NCI-H748 treated with DMSO at 0.1 percent for 48 hours (cell line): ENCODE data around the gene BMI1.
"Not testable (repeated sequence)": the region's sequence is repeated elsewhere in the genome, so short reads cannot be mapped to it uniquely, and the experiment has no call there.

Source experiments
- DNase-seq: peaks from one replicate; lab custom pipeline; 2025; lab: John Stamatoyannopoulos, UW

The BMI1 gene

DNA sequence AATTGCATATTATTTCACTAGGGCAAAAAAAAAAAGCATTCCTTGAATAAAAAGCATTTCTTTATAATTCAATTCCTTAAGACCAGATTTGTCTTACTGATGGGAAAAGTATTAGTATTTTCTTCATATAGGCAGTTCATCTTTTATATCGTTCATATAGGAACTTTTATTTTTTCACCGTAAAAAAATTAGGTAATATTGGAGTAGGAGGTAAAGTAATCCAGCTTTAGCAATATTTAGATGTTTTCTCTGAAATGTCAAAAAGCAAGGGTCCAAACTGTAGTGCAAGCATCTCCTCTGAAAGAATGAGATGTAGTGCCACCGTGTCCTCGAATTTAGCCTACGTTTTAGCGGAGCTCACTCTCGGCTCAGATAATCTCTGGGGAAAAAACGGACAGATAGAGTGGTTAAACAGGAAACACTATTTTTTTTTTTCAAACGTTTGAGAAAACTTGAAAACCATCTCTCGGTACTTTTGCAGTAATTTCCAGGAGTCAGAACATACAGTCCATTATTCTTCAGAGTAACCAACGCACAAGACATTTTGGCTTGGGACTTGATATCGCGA lies 18.9 kb downstream of the BMI1 start:
- no peak for DNase-seq

DNA sequence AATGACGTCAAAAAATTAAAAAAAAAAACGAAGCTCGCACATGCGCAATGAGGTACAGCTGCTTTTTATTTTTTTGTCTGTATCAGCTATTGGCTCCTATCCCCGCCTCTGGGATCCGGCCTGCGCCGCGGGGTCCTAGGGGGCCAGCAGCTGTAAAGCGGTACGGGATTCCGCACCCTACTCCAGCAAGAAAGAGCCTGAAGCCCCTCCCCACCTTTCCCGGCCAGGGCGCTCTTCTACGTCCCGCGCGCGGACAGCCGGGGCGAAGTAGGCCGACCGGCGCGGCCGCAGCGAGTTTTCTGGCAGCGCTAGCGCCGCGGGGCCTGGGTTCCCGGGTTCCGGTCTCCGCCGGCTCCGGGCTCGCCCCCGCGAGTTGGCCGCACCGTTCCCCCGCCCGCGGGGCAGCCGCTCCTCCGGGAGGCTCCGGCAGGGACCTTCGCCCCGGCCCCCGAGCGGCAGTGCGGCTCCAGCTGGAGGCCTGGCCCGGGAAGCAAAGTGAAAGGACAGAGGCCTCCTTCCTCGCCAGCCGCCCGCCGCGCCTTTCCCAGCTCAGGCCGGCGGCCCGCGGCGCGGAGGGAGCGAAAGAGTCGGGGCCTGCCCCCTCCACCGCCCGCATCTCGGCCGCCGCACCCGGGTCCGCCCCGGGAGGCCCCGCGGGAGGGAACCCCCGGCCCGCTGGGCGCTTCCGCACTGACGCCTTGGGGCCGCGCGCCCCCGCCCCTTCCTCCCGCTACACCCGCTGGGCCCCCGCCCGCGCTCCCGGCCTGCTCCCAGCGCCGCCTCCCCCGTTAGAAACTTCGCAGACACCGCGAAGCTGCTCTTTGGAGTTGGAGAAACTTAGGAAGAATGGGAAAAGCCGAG lies 19.7 kb downstream of the BMI1 start:
- DNase-seq: peak; percentile 73

DNA sequence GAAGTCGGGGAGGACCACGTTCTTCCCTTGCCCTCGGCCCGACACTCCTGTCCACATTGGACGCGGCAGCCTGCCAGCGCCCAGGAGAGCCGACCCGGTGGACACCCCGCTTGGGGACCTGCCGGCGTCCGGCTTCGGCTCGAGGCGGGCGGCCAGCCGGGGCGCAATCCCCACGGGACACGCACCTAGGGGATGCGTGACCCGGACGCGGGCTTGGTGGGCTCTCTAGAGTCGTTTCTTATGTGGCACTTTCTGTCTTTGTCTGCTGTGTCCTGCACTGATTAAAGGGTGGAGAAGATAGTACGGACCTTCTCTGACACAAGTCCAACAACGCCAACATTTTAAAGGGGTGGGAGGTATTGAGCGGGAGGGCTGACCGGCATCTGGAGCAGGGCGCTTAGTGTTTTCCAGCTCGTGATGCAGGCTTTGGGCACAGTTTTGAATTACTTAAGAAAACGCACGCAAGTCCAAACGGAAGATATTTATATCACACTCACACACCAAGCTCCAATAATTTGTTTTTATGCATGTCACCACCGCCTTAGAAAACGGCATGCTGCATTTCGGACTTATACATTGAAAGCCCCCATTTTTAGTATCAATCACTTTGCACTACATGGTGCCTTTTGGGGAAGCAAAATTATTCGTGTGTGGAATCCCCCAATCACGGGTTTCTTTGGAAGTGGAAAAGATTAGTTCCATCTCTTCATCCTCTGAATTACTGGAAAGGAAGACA lies 20.5 kb downstream of the BMI1 start:
- no peak for DNase-seq

DNA sequence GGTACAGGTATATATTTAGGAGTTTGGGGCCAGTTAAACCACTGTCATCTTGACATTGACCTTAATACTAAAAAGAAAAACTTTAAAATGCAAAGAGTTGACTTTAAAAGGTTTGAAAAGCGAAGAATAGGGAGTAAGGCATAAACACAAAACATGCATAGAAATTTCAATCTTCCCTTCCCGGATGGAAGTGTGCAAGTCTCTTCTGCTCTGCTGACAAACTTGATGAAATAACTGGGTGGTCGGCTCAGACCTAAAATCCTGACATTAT lies 21.0 kb downstream of the BMI1 start:
- DNase-seq: no peak

DNA sequence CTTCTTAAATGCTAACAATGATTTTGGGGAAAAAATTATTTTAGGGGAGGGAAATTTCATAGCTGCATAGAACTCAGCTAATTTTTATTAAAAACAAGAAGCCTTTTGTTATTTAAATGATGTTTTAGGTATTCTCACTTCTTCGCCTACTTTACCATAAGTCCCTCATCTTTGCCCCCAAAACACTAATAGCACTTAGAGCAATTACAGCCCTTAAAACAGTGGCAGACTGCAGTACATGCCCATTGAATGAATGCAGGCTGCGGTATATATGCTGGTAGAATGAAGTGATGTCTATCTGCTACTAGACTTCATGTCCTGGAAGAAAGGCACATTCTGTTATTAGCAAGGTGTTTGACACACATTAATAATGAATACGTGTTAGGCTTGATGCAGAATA lies 21.5 kb downstream of the BMI1 start:
- no peak for DNase-seq

DNA sequence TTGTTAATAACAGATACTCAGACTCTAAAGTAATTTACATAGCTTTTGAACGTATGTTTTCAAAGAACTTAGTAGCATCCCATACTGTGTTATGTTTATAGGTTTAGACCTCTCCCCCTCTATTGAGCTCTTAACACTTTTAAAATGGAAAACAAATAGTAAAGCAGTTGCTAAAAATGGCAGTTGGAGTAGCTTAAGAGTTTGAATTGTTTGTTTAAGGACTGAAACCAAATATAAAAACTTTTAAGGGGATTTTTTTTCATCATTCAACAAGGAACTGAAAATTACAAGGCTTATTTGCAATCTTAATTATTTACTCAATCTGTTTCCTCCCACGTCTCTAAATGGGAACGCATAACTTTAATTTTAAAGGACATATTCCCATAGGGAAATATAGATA lies 22.8 kb downstream of the BMI1 start:
- no peak for DNase-seq

DNA sequence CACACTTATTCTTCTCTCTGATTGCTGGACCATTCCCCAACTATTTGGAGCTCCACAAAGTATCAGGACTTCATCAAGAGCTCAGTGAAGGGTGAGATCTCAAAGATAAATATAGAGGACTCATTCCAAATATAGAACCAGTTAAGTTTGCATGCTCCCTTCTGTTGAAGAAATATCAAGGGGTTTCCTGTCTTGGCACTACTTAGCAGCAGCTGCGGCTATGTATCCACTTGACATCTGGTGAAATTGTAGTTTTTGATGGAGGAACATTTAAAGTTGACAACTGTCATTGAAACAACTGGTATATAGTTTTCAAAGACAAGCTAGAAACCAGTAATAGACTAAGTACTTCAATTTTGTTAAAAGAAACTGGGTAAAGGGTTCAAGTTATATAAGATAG lies 23.4 kb downstream of the BMI1 start:
- no peak for DNase-seq

DNA sequence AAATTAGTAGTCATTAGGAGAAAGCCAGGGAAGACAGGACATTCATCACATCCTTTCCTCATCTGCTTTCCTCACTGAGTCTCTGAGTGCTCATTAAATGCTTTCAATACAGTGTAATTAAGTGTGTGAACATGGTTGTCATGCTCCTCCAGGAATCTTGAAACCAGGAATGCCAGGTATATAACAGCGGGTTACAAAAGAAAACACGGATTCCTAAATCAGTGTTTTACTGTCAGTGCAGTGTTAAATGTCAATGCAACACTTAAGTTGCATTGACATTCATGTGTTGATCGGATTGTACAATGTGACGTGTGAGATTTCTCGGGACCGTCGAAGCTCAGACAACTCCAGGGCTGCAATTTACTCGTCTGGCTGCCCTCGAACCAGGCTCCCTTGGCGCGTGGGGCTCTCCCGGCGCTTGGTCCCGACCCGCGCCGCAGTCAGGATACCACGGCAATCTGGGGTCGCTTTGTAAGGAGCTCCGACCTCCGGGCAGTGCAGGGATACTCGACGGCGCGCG lies 23.9 kb downstream of the BMI1 start:
- no peak for DNase-seq

DNA sequence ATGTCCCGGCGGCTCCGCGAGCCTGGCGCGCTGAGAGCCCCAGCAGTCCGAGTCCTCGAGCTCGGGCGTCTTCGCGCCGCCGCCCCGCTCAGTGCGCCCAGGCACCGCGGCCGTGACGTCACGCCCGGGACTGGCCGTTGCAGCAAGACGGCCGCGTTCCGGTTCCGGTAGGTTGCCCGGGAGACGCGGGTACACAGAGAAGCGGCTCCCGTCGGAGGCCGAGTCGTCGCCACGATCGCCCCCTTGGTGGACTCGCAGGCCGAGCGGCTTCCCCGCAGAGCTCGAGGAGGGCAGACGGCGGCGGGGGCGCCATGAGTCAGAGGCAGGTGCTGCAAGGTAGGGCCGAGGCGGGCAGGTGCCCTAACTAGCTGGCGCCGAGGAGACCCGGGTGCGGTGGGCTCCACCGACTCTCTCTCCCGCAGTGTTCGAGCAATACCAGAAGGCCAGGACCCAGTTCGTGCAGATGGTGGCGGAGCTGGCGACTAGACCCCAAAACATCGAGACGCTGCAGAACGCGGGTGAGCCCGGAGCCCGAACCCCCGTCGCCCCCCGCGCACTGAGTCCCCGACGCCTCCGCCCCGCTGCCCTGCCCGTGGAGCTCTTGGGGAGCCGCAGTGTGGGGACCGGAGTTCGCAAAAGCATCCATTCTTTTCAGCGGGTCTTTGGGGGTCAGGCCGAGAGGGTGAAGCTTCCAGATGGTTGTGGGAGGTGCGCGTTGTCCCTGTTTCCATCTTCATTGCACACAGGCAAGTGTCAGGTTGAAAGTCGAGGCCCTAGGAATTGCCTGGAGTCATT lies 24.6 kb downstream of the BMI1 start, which contains the start of gene SPAG6:
Gene SPAG6, plus strand, starts transcription at position 196 of the 795 bp plus-strand sequence. Its CDS starts 116 bp downstream, at position 312.
- DNase-seq: peak; percentile 40

DNA sequence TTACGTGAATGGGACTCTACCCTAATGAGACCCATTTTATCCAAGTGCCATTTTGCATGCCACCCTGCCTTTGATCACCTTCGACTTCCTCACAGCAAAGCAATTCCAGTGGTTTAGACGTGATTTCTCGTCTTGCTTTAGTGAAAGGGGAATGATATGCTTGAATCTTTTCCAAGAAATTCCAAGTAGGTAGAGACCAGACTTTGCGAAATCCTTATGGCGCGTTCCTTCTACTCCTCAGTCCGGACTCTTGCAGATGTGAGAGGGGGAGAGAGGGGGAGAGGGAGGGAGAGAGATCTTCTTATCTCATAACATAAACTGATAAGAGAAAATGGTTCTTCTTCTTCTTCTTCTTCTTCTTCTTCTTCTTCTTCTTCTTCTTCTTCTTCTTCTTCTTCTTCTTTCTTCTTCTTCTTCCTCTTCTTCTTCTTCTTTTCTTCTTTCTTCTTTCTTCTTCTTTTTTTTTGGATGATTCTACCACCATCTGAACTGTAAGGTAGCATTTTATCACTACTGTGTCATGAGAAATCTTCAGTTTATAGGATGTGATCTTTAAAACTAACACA lies 25.3 kb downstream of the BMI1 start:
- DNase-seq: no peak

DNA sequence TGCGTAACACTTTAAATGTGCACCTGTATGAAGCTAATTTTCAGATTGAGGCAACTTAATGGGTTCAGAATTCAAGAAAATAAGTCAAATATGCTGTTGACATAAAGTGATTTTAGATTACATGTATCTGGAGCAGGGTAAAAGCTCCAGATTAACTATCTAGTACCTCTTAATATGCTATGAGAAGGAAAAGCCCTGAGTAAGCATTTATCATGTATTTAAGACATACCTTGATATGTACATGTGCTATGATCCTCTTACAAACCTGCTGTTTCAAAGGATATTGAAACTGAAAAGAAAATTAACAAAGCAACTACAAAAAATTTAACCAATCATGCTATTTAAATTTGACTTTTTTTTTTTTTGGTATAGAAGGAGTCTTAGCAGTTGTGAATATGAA lies 28.9 kb downstream of the BMI1 start:
- DNase-seq: no peak

DNA sequence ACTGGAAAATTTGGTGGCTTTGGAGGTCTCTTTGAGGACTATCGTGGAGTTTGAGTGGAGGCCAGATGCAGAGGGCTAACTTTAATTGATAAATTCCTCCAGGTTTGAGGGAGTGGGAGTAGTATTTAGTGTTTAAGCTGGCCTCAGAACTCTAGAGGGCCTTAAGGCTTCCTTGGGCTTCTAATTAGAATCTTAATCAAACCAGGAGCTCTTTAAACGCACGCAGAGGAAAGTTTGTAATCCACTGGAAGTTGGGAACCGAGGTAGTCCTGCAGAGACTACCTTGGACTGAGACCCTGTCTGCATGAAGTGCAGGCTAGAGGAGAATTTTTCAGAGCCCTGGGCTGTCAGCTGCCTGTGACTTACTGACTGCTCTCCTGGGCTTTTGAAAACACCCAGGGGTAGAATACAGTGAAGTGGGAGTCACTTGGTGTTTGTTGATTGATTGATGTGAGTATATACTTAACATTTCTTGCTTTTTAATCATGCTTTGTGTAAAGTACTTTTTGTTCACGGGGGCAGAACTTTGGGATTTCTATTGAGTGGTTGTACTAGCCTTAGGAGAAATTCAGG lies 30.3 kb downstream of the BMI1 start:
- no peak for DNase-seq

DNA sequence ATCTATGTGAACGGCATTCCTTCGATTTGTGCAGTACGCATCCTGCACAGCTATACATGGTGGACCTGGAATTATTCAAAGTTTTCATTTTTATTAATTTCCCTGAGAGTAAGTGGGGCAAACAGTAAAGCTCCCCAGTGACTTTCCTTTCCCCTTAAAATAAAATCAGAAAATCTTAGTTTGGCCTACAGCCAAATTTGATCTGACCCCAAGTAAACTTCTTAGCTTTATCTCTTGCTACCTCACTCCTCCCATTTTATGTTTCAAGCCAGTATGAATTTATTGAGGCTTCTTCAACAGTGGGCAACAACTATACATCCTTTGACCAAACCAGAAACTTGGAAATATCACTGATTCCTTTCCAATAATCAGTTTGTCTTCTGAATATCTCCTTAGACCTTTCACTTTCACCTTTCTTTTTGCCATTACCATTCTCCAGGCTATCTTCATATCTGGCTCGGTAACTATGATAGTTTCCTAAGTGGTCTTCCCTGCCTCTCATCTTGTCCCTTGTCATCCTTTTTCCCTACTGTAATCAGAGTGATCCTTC lies 35.5 kb downstream of the BMI1 start:
- DNase-seq: no peak

DNA sequence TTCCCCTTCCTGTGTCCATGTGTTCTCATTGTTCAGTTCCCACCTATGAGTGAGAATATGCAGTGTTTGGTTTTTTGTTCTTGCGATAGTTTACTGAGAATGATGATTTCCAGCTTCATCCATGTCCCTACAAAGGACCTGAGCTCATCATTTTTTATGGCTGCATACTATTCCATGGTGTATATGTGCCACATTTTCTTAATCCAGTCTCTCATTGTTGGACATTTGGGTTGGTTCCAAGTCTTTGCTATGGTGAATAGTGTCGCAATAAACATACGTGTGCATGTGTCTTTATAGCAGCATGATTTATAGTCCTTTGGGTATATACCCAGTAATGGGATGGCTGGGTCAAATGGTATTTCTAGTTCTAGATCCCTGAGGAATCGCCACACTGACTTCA lies 36.9 kb downstream of the BMI1 start:
- DNase-seq: not testable (repeated sequence)

DNA sequence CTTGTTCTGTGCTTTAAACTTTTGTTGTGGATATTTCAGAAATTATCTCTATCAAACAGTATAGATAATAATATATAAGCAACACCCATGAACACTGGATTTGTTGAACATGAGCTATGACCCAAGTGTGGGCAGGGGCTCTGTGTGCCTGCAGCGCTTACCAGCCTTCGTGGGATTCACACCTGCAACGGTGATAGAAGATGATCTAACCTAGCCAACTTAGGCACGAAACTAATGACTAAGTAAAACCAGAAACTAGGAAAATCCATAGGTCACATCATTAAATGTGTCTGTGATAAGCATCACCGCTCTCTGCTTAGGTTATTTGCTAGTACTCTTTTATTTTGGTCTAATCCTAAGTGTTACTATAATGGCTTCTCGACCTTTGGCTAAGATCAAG lies 42.4 kb downstream of the BMI1 start:
- DNase-seq: no peak

DNA sequence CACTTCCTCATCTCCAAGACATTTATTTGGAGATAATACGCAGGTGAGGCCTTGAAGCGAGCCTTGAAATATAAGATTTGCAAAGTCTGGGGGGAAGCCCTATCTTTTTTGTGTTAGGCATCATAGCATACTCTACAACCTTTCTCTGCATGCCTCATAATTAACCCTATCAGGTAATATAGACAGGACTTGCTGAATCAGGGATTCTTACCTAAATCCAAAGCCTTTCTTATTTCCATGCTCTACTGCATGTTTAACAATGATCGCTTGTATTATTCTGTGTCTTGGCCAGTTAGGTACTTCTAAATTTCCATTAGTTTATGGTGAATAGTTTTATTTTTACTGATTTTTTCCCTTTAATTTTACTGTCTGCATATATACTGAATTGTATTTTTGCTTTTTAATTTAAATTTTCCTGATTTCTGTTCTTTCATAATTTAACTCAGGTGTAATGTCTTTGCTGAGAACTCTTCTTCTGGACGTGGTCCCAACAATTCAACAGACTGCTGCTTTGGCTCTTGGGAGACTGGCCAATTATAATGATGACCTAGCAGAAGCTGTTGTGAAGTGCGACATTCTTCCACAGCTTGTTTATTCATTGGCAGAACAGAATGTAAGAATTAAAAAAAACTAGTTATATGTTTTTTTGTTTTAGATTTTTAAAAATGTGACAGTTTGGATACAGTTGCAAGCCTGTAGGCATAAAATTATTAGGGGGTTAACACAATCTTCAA lies 43.7 kb downstream of the BMI1 start:
- DNase-seq: no peak

DNA sequence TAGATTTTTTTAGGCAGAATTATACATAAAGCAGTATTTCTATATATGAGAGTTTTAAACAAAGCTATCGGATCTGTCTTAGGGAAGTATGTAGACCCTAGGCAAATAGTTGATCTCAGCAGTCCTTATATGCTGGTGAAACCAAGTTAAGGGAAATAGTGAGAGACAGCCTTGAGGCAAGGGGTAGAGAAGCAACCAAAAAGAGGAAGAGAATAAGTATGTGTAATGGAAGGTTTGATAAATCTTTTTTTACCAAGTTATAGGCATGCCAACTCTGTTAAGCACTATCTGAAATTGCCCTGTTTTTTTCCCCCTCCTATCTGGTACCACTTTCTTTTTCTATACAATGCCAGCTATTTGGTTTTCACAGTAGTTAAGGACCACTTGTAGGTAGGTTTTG lies 44.3 kb downstream of the BMI1 start:
- no peak for DNase-seq

DNA sequence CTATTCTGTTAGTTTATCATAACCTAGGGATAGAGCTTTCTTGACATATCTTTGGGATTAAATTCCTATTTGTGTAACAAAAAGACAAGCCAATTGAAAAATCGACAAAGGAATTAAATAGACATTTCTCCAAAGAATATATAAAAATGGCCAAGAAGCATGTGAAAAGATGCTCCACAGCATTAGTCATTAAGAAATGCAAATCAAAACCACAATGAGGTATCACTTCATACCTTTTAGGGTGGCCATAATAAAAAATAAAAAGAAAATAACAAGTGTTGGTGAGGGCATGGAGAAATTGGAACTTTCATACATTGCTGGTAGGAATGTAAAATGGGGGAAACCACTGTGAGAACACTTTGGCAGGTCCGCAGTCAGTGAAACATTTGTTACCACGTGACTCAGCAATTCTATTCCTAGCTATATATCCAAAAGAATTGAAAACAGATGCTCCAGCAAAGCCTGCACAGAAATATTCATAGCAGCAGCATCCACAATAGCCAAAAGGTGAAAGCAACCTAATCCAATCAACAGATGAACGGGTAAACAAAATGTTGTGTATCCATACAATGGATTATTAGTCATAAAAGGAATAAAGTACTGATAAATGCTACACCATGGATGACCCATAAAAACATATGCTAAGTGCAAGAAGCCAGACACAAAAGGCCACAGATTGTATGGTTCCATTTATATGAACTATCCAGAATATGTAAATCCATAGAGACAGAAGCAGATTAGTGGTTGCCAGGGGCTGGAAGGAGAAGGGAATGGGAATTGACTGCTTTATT lies 44.9 kb downstream of the BMI1 start:
- DNase-seq: no peak

DNA sequence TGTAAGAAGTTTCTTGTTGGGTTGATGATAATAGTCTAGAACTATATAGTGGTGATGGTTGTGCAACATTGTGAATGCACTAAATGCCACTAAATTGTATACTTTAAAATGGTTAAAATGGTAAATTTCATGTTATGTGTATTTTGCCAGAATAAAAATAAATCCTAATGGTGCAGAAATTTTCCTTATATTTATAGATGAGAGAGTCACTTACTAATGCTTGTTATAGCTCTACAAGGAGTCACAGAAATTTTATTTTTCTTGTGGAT lies 45.5 kb downstream of the BMI1 start:
- DNase-seq: no peak

DNA sequence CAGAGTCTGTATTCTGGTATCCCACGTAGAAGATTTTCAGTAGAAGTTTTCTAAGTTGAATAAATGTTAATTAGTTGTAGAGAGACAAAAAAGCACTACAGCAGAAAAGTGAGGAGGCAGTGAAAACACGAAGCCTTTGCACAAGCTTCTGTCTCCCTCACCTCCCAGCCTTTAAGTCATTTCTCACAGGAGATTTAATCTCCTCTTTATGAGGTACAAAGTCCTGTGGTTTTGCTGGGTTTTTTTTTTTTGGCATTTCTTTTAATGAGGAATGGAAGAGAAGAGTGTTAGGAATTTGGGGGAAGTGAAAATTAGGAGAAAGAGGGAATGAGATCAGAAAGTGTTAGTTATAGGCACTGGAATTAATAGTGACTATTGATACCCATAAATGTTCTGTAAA lies 45.9 kb downstream of the BMI1 start:
- DNase-seq: no peak
